ENCODE results near the gene TRAPPC12. TPM values are rescaled to one million over a fixed set of nuclear protein-coding genes. Genes with fewer than 3 reads are reported as not detected.

TRAPPC12 gene
- total RNA-seq, 1 experiment from 2014 or later, result 77.0 TPM

DNA sequence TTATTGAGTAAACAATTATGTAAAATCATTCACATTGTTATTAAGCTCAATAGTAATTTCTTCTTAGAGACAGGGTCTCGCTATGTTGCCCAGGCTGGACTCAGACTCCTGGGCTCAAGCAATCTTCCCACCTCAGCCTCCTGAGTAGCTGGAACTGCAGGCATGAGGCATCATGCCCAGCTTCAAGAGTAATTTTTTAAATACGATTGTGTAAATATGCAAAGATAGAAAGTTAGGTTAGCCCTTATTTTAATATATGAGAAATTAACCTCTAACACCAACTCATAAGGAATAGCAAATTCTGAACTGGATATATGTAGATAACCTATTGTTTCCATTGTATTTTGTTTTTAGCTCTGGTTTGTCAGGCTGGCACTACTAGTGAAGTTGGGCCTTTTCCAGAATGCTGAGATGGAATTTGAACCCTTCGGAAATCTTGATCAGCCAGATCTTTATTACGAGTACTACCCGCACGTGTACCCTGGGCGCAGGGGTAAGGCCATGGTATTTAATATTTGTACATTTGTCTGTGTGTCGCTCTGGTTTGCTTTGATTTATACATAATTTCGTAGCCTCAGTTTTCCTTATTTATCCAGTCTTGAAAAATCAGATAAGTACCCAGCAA lies 44.8 kb downstream of the TRAPPC12 start:
- H3K4me3 Mint-ChIP-seq (ENCODE audit: low read depth, unreplicated experiment), result no peak overlapping the region
- no peak for DNase-seq
- H3K36me3 Mint-ChIP-seq (ENCODE audit: insufficient read depth, unreplicated experiment), result peaks cover 27% of the 10 kb centered on the region
- no peaks in the 10 kb centered on the region for H3K9me3 Mint-ChIP-seq (ENCODE audit: low read depth, unreplicated experiment)
- TF ChIP-seq, protein P1, sequence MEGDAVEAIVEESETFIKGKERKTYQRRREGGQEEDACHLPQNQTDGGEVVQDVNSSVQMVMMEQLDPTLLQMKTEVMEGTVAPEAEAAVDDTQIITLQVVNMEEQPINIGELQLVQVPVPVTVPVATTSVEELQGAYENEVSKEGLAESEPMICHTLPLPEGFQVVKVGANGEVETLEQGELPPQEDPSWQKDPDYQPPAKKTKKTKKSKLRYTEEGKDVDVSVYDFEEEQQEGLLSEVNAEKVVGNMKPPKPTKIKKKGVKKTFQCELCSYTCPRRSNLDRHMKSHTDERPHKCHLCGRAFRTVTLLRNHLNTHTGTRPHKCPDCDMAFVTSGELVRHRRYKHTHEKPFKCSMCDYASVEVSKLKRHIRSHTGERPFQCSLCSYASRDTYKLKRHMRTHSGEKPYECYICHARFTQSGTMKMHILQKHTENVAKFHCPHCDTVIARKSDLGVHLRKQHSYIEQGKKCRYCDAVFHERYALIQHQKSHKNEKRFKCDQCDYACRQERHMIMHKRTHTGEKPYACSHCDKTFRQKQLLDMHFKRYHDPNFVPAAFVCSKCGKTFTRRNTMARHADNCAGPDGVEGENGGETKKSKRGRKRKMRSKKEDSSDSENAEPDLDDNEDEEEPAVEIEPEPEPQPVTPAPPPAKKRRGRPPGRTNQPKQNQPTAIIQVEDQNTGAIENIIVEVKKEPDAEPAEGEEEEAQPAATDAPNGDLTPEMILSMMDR (IDR thresholded peaks at IDR 0.05; ENCODE audit: unreplicated experiment), result peak; percentile 31
- peaks cover 8% of the 10 kb centered on the region for H3K4me1 Mint-ChIP-seq (ENCODE audit: low read depth, unreplicated experiment)
- no TSS peak for BruUV-seq (replicated peaks)
- CTCF ChIA-PET, result interaction anchor here (0.9 to 1.2 kb wide), 2 partner anchors 10 to 12 kb away, joined by 3 read pairs; no protein-coding TSS in a partner anchor
- H3K27ac Mint-ChIP-seq (ENCODE audit: unreplicated experiment), result peak overlapping the region; percentile 27
- H3K27me3 Mint-ChIP-seq (ENCODE audit: unreplicated experiment), result no peaks in the 10 kb centered on the region
- intact Hi-C loops (cut with micrococcal nuclease; ENCODE audit: unreplicated experiment), result loop anchor here (2.0 kb wide), 1 partner anchor 229 kb away; no protein-coding TSS in a partner anchor

DNA sequence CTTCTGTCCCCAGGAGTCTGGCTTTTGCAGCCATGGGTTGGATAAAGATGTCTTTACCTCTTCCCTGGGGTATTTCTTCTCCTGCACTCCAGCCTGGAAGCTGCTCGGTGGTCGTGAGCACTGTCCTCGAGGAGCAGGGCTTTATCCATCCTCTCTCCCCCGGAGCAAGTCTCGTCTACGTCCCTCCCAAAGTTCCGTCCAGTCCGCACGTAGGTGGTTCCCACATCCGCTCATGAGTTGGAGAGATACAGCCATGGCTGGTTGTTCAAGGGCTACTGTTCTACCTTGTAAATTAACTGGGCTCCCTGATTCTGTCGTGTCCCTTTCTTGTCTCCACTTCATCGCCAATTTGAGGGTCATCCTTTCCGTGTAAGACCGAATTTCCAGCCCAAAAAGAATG lies 47.1 kb downstream of the TRAPPC12 start:
- TF ChIP-seq, protein P1 (IDR thresholded peaks at IDR 0.05; ENCODE audit: unreplicated experiment), result no peak
- CTCF ChIA-PET, result no interaction called here
- no peak overlapping the region for H3K4me3 Mint-ChIP-seq (ENCODE audit: low read depth, unreplicated experiment)
- DNase-seq, result no peak
- no peaks in the 10 kb centered on the region for H3K9me3 Mint-ChIP-seq (ENCODE audit: low read depth, unreplicated experiment)
- H3K4me1 Mint-ChIP-seq (ENCODE audit: low read depth, unreplicated experiment), result peaks cover 8% of the 10 kb centered on the region
- intact Hi-C loops (cut with micrococcal nuclease; ENCODE audit: unreplicated experiment), result no loop called here
- no peak overlapping the region for H3K27ac Mint-ChIP-seq (ENCODE audit: unreplicated experiment)
- no peaks in the 10 kb centered on the region for H3K27me3 Mint-ChIP-seq (ENCODE audit: unreplicated experiment)
- H3K36me3 Mint-ChIP-seq (ENCODE audit: insufficient read depth, unreplicated experiment), result peaks cover 20% of the 10 kb centered on the region
- no TSS peak for BruUV-seq (replicated peaks)

DNA sequence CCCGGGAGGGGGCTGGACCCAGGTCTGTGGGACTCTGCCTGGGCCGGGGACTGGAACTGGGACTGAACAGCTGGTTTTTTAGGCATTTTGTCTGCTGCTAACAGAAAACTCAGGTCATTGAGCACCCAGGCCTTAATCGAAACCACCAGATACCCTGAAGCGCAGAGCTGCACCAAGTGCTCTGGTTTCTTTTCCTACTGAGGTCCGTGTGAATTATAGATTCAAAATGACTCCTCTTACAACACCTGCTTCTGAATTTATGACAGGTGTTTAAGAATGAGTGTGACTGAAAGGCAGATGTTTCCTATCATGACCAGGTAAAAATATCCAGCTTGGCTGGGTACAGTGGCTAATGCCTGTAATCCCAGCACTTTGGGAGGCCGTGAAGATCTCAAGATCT lies 47.8 kb downstream of the TRAPPC12 start:
- no TSS peak for BruUV-seq (replicated peaks)
- TF ChIP-seq, protein P1 (IDR thresholded peaks at IDR 0.05; ENCODE audit: unreplicated experiment), result no peak
- Mint-ChIP-seq H3K4me3 (ENCODE audit: low read depth, unreplicated experiment) (no peak overlapping the region), H3K27me3 (ENCODE audit: unreplicated experiment) (no peaks in the 10 kb centered on the region), H3K27ac (ENCODE audit: unreplicated experiment) (no peak overlapping the region), H3K9me3 (ENCODE audit: low read depth, unreplicated experiment) (no peaks in the 10 kb centered on the region), H3K4me1 (ENCODE audit: low read depth, unreplicated experiment) (peaks cover 8% of the 10 kb centered on the region), H3K36me3 (ENCODE audit: insufficient read depth, unreplicated experiment) (peaks cover 20% of the 10 kb centered on the region)
- intact Hi-C loops (cut with micrococcal nuclease; ENCODE audit: unreplicated experiment), result no loop called here
- no peak for DNase-seq
- CTCF ChIA-PET, result interaction anchor here (0.6 kb wide), 1 partner anchor 51 kb away, joined by 5 read pairs; no protein-coding TSS in a partner anchor

DNA sequence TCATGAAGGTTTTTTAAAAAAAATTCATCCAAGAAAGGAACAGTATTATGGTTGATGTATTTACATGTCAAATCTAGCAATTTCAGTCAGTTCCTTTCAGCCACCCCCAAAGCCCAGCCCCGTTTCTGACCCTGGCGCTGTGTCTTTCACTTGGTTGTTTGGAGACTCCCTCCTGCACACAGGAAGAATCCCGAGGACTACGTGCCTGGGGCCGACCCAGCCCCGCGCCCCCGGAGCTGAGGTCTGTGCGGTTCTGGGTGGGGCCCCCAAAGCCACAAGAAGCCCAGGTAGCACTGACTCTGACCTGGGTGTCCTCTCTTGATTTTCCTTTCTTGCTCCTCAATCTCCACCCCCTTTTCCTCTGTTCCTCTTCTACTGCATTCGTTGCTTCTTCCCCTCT lies 49.1 kb downstream of the TRAPPC12 start:
- H3K4me3 Mint-ChIP-seq (ENCODE audit: low read depth, unreplicated experiment), result no peak overlapping the region
- CTCF ChIA-PET, result no interaction called here
- no peak for DNase-seq
- H3K4me1 Mint-ChIP-seq (ENCODE audit: low read depth, unreplicated experiment), result peaks cover 6% of the 10 kb centered on the region
- no TSS peak for BruUV-seq (replicated peaks)
- intact Hi-C loops (cut with micrococcal nuclease; ENCODE audit: unreplicated experiment), result no loop called here
- H3K9me3 Mint-ChIP-seq (ENCODE audit: low read depth, unreplicated experiment), result no peaks in the 10 kb centered on the region
- no peaks in the 10 kb centered on the region for H3K27me3 Mint-ChIP-seq (ENCODE audit: unreplicated experiment)
- H3K36me3 Mint-ChIP-seq (ENCODE audit: insufficient read depth, unreplicated experiment), result peaks cover 12% of the 10 kb centered on the region
- TF ChIP-seq, protein P1 (IDR thresholded peaks at IDR 0.05; ENCODE audit: unreplicated experiment), result no peak
- H3K27ac Mint-ChIP-seq (ENCODE audit: unreplicated experiment), result no peak overlapping the region
